IPS-18a (cell line): Measurements from ENCODE around the gene EEA1.
"Not testable (repeated sequence)": the region's sequence is repeated elsewhere in the genome, so short reads cannot be mapped to it uniquely, and the experiment has no call there.

Source experiments
- H3K27ac ChIP-seq: one replicate; pipeline ENCODE4 v1.5.1; 2013; ENCODE audit warnings: low read length
- H3K27me3 ChIP-seq: one replicate; pipeline ENCODE4 v1.6.1; 2013; ENCODE audit warnings: mild to moderate bottlenecking, low read length; ENCODE audit not compliant: control insufficient read depth, insufficient read depth
- H3K36me3 ChIP-seq: one replicate; pipeline ENCODE4 v1.6.1; 2013; ENCODE audit warnings: low read depth, low read length; ENCODE audit not compliant: control insufficient read depth
- H3K4me1 ChIP-seq: one replicate; pipeline ENCODE4 v1.6.1; 2013; ENCODE audit warnings: low read depth, low read length; ENCODE audit not compliant: control insufficient read depth
- H3K4me3 ChIP-seq: one replicate; pipeline ENCODE4 v1.5.1; 2013; ENCODE audit warnings: low read length
- H3K9ac ChIP-seq: one replicate; pipeline ENCODE4 v1.6.1; 2013; ENCODE audit warnings: mild to moderate bottlenecking, low read length, moderate library complexity
- H3K9me3 ChIP-seq: one replicate; pipeline ENCODE4 v1.6.1; 2013; ENCODE audit warnings: low read depth, low read length; ENCODE audit not compliant: control insufficient read depth

Gene EEA1

GRCh38 chr12:92759634-92760268 is 169.3 kb downstream of the EEA1 start:
- H3K27ac ChIP-seq = no peak overlapping the region
- no peaks in the 10 kb centered on the region for H3K27me3 ChIP-seq
- no peak overlapping the region for H3K9ac ChIP-seq
- H3K36me3 ChIP-seq = no peaks in the 10 kb centered on the region
- H3K4me3 ChIP-seq = no peak overlapping the region
- H3K4me1 ChIP-seq = peaks cover 4% of the 10 kb centered on the region
- H3K9me3 ChIP-seq = no peaks in the 10 kb centered on the region

- H3K36me3 ChIP-seq = no peaks in the 10 kb centered on the region
- H3K4me1 ChIP-seq = peaks cover 4% of the 10 kb centered on the region
- no peaks in the 10 kb centered on the region for H3K27me3 ChIP-seq
- H3K4me3 ChIP-seq = no peak overlapping the region
- no peak overlapping the region for H3K27ac ChIP-seq
- no peaks in the 10 kb centered on the region for H3K9me3 ChIP-seq
- no peak overlapping the region for H3K9ac ChIP-seq
Observed at GRCh38 chr12:92757597-92758121, 171.4 kb downstream of the EEA1 start.

- H3K9ac ChIP-seq = no peak overlapping the region
- H3K4me3 ChIP-seq = no peak overlapping the region
- H3K9me3 ChIP-seq = no peaks in the 10 kb centered on the region
- H3K36me3 ChIP-seq = no peaks in the 10 kb centered on the region
- no peak overlapping the region for H3K27ac ChIP-seq
- H3K27me3 ChIP-seq = no peaks in the 10 kb centered on the region
- peaks cover 4% of the 10 kb centered on the region for H3K4me1 ChIP-seq
Observed at GRCh38 chr12:92756898-92757596, 172.0 kb downstream of the EEA1 start.

- H3K36me3 ChIP-seq = no peaks in the 10 kb centered on the region
- H3K9me3 ChIP-seq = no peaks in the 10 kb centered on the region
- no peaks in the 10 kb centered on the region for H3K27me3 ChIP-seq
- H3K27ac ChIP-seq = no peak overlapping the region
- no peak overlapping the region for H3K4me3 ChIP-seq
- H3K4me1 ChIP-seq = no peaks in the 10 kb centered on the region
- H3K9ac ChIP-seq = no peak overlapping the region
Observed at GRCh38 chr12:92753976-92754885, 174.9 kb downstream of the EEA1 start.

- not testable (repeated sequence) for H3K4me3 ChIP-seq, H3K27me3 ChIP-seq, H3K27ac ChIP-seq, H3K9ac ChIP-seq, H3K9me3 ChIP-seq, H3K36me3 ChIP-seq, H3K4me1 ChIP-seq
Observed at GRCh38 chr12:92749691-92750090, 179.4 kb downstream of the EEA1 start.

- H3K4me1 ChIP-seq = no peaks in the 10 kb centered on the region
- H3K9me3 ChIP-seq = no peaks in the 10 kb centered on the region
- H3K27ac ChIP-seq = no peak overlapping the region
- no peaks in the 10 kb centered on the region for H3K27me3 ChIP-seq
- H3K9ac ChIP-seq = no peak overlapping the region
- no peak overlapping the region for H3K4me3 ChIP-seq
- no peaks in the 10 kb centered on the region for H3K36me3 ChIP-seq
Observed at GRCh38 chr12:92747151-92747550, 181.9 kb downstream of the EEA1 start.

GRCh38 chr12:92745856-92746550 is 183.1 kb downstream of the EEA1 start:
- H3K4me3 ChIP-seq = no peak overlapping the region
- no peak overlapping the region for H3K27ac ChIP-seq
- H3K36me3 ChIP-seq = no peaks in the 10 kb centered on the region
- no peaks in the 10 kb centered on the region for H3K4me1 ChIP-seq
- no peaks in the 10 kb centered on the region for H3K9me3 ChIP-seq
- no peak overlapping the region for H3K9ac ChIP-seq
- H3K27me3 ChIP-seq = no peaks in the 10 kb centered on the region

GRCh38 chr12:92743026-92743425 is 186.1 kb downstream of the EEA1 start:
- Histone ChIP-seq H3K27ac (no peak overlapping the region), H3K4me1 (peaks cover under 1% of the 10 kb centered on the region), H3K36me3 (no peaks in the 10 kb centered on the region), H3K27me3 (no peaks in the 10 kb centered on the region), H3K4me3 (no peak overlapping the region), H3K9me3 (no peaks in the 10 kb centered on the region), H3K9ac (no peak overlapping the region)

GRCh38 chr12:92740411-92740810 is 188.7 kb downstream of the EEA1 start:
- no peak overlapping the region for H3K27ac ChIP-seq
- no peaks in the 10 kb centered on the region for H3K27me3 ChIP-seq
- H3K4me1 ChIP-seq = peaks cover 3% of the 10 kb centered on the region
- H3K4me3 ChIP-seq = no peak overlapping the region
- no peaks in the 10 kb centered on the region for H3K9me3 ChIP-seq
- H3K36me3 ChIP-seq = no peaks in the 10 kb centered on the region
- no peak overlapping the region for H3K9ac ChIP-seq

- Histone ChIP-seq H3K9ac (no peak overlapping the region), H3K36me3 (no peaks in the 10 kb centered on the region), H3K9me3 (no peaks in the 10 kb centered on the region), H3K4me1 (peaks cover 3% of the 10 kb centered on the region), H3K27ac (no peak overlapping the region), H3K4me3 (no peak overlapping the region), H3K27me3 (no peaks in the 10 kb centered on the region)
Observed at GRCh38 chr12:92739113-92739512, 190.0 kb downstream of the EEA1 start.
